ENCODE measurements around the gene TDRD12.

TDRD12 gene

DNA sequence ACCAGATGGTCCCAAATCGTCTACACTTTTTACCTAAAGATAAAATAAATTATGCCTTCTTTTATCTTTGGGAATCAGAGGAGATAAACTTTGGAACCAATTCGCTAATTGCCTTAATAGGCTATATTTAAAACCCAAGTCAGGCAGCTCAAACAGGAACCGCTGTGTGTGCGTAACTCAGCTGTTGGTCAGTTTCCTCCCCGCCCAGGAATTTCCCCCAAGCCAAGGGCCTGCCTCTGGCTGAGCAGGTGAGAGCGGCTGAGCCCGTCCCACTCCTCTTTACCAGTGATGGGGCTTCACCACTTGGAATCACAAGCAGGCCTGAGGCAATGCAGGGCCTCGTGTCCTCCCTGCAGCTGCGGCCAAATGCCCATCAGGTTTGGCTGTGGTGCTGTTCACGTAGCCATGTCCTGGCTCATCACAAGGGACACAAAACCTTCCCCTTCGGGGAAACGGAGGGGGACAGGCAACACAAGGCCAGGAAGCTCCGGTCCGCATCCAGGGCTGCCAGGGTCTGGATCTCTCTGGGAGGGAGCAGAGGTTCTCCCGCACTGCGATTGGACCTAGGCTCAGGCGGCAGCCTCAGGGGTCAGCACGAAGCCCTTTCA lies 150.5 kb downstream of the TDRD12 start:
- TF ChIP-seq POLR2AphosphoS5 (IDR thresholded peaks at IDR 0.05; ENCODE audit: low read depth, low read length) (no peak), SIN3A (IDR thresholded peaks at IDR 0.05; ENCODE audit: borderline replicate concordance, insufficient read depth, low read length) (no peak), FOXP2 (optimal IDR thresholded peaks at IDR 0.05; ENCODE audit: borderline replicate concordance, extremely low read depth, extremely low read length, insufficient read depth) (no peak), TAF1 (IDR thresholded peaks at IDR 0.05; ENCODE audit: borderline replicate concordance, insufficient read depth, low read length) (no peak)
- TF ChIP-seq, protein P1, sequence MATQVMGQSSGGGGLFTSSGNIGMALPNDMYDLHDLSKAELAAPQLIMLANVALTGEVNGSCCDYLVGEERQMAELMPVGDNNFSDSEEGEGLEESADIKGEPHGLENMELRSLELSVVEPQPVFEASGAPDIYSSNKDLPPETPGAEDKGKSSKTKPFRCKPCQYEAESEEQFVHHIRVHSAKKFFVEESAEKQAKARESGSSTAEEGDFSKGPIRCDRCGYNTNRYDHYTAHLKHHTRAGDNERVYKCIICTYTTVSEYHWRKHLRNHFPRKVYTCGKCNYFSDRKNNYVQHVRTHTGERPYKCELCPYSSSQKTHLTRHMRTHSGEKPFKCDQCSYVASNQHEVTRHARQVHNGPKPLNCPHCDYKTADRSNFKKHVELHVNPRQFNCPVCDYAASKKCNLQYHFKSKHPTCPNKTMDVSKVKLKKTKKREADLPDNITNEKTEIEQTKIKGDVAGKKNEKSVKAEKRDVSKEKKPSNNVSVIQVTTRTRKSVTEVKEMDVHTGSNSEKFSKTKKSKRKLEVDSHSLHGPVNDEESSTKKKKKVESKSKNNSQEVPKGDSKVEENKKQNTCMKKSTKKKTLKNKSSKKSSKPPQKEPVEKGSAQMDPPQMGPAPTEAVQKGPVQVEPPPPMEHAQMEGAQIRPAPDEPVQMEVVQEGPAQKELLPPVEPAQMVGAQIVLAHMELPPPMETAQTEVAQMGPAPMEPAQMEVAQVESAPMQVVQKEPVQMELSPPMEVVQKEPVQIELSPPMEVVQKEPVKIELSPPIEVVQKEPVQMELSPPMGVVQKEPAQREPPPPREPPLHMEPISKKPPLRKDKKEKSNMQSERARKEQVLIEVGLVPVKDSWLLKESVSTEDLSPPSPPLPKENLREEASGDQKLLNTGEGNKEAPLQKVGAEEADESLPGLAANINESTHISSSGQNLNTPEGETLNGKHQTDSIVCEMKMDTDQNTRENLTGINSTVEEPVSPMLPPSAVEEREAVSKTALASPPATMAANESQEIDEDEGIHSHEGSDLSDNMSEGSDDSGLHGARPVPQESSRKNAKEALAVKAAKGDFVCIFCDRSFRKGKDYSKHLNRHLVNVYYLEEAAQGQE (IDR thresholded peaks at IDR 0.05; ENCODE audit: insufficient read depth in 1 of 2, low read depth in 2 of 2, low read length in 2 of 2), result no peak

DNA sequence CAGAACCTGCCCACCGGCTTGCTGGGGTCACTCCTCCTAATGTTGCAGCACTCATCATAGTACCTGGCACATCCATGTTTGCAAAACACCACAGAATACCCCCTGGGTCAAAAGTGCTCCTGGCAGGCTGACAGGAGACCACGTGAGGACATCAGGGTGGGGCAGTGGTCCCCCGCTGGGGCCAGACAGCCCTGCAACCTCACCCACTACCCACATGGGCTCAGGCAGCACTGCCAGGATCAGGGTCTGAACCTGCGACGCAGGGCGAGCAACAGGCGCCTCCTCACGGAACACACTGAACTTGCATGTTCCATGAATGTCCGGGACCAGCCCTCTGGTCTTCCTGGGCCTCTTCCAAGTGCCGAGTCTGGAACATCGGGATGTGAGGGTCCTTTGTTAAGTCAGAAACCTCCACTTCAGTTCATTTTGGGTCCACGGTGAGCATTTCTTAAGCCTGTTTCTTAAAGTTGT lies 151.4 kb downstream of the TDRD12 start:
- TF ChIP-seq FOXP2 (optimal IDR thresholded peaks at IDR 0.05; ENCODE audit: borderline replicate concordance, extremely low read depth, extremely low read length, insufficient read depth) (no peak), SIN3A (IDR thresholded peaks at IDR 0.05; ENCODE audit: borderline replicate concordance, insufficient read depth, low read length) (no peak), POLR2AphosphoS5 (IDR thresholded peaks at IDR 0.05; ENCODE audit: low read depth, low read length) (no peak), TAF1 (IDR thresholded peaks at IDR 0.05; ENCODE audit: borderline replicate concordance, insufficient read depth, low read length) (no peak)
- TF ChIP-seq, protein P1 (IDR thresholded peaks at IDR 0.05; ENCODE audit: insufficient read depth in 1 of 2, low read depth in 2 of 2, low read length in 2 of 2), result no peak

DNA sequence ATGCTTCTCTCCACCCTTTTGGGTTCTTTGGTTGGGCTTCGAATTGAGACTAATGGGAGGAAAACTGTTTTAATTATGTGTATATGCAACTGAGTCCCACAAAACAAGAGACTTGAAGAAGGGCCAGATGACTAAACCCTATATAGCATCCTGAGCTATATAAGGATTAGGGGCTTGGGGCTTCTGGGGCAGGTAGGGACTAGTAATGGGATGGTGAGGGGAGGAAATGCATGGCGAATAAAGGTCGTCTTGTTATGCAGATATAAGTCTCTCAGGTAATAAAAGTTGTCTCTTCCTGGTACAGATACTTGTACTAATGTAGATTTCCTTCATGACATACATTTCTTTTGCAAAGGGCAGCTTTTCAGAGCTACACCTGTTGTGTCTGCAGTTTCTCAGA lies 152.8 kb downstream of the TDRD12 start:
- TF ChIP-seq POLR2AphosphoS5 (IDR thresholded peaks at IDR 0.05; ENCODE audit: low read depth, low read length), result no peak
- TF ChIP-seq, protein P1 (IDR thresholded peaks at IDR 0.05; ENCODE audit: insufficient read depth in 1 of 2, low read depth in 2 of 2, low read length in 2 of 2), result no peak
- no peak for TF ChIP-seq TAF1 (IDR thresholded peaks at IDR 0.05; ENCODE audit: borderline replicate concordance, insufficient read depth, low read length)
- no peak for TF ChIP-seq SIN3A (IDR thresholded peaks at IDR 0.05; ENCODE audit: borderline replicate concordance, insufficient read depth, low read length)
- TF ChIP-seq FOXP2 (optimal IDR thresholded peaks at IDR 0.05; ENCODE audit: borderline replicate concordance, extremely low read depth, extremely low read length, insufficient read depth), result no peak

DNA sequence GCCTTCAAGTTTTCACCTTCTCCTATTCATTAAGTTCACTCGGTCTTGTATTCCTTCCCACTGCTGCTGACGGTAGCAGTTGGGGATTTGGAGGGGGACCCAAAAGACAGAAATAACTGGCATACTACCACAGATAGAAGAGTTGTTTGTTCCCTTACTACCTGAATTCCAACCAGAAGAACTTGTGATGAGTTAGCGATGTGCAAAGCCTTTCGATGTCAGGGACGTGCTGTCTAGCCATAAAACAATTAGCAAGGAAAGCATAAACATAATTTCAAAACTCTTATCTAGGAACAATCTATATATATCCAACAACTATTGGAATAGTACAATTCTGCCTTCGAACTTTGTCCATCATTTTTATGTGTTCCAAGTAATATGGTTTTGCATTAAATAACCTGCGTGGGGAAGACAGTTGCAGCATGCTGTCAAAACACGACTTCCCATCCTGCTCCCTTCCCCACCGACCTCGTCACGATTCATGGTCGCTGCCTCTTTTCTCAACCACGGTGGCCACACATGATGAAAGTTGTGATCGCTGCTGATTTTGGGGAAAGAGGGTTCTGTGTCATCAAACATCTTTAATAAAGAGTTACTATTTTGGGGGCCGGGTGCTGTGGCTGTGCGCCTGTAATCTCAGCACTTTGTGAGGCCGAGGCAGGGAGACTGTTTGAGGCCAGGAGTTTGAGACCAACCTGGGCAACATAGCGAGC lies 153.8 kb downstream of the TDRD12 start:
- TF ChIP-seq POLR2AphosphoS5 (IDR thresholded peaks at IDR 0.05; ENCODE audit: low read depth, low read length) (no peak), SIN3A (IDR thresholded peaks at IDR 0.05; ENCODE audit: borderline replicate concordance, insufficient read depth, low read length) (no peak), TAF1 (IDR thresholded peaks at IDR 0.05; ENCODE audit: borderline replicate concordance, insufficient read depth, low read length) (no peak)
- TF ChIP-seq, protein P1 (IDR thresholded peaks at IDR 0.05; ENCODE audit: insufficient read depth in 1 of 2, low read depth in 2 of 2, low read length in 2 of 2), result no peak
